ENCODE data around the gene GALE. TPM values are rescaled to one million over a fixed set of nuclear protein-coding genes. Genes with fewer than 3 reads are reported as not detected.

Gene GALE
- total and polyA plus RNA-seq, 7 donors: 7.8 to 208 (median 11.5) TPM

DNA sequence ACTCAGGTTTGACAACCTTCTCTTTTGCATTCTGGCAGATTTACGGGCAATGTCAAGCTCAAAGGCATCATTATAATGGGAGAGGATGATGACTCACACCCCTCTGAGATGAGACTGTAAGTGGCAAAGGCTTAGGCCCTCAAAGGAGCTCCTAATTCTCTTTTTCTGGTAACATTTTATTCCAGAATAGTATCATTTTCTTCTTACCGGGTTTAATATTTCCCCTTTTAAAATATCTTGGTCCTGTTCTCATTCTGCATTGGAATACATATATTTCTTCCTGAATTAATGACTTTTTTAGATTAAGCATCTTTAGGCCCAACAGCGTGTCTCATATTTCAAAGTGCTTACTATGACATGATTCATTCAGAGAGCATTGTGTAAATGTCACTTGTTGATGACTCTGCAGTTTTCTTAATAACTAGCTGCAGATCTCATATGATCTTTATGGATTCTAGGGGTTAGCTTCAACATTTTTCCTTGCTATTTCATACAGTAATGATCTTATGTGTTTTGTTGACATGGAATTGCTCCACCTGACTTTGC, 20.7 kb downstream of the GALE start:
- Histone ChIP-seq H3K27ac (no peak overlapping the region), H3K4me3 (no peak overlapping the region)
- intact Hi-C loops (cut with DNase I): loop anchor here (10.0 kb wide), 2 partner anchors 85 to 335 kb away; partner anchors contain the start of genes FUCA1 and MYOM3

DNA sequence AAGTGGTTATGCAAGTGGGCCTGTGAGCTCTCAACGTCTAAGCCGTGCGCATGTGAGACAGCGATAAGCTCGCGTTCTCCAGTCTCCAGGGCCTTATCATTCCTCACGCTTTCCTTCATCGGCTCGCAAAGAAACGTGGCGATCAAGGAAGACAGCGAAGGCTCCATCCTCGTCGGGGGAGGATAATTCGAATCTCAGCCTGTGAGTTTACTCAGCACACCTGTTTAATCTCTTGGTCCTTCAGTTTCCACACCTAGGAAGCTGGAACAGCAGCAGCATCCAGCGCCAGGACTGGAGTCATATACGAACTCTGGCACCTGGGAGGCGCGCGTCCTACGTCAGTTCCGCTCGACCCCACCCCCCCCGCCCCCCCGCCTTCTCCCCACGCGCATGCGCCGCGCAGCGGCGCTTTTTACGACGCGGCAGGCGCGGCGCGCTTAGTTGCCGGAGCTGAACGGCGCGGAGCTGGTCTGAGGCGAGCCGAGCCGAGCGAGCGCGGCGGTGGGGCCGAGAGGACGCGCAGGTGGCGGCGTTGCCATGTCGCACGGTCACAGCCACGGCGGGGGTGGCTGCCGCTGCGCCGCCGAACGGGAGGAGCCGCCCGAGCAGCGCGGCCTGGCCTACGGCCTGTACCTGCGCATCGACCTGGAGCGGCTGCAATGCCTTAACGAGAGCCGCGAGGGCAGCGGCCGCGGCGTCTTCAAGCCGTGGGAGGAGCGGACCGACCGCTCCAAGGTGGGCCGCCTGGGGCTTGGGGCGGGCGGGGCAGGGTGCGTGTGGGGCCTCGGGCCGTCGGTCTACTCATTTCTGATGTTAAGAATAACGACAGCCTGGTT, 22.4 kb downstream of the GALE start, which contains the start of gene PITHD1:
Gene PITHD1 (plus strand): TSS at position 440 of the 836 bp plus-strand sequence. CDS start 98 bp downstream, at position 538.
- Histone ChIP-seq H3K36me3 (peaks cover 0 to 31% (median 0%) of the 10 kb centered on the region in 4 donors), H3K4me3 (peak within 1 kb of the TSS; percentile 60 to 100 (median 82)), H3K9me3 (no peaks in the 10 kb centered on the region), H3K27me3 (no peaks in the 10 kb centered on the region), H3K4me1 (peaks cover 0 to 36% (median 24%) of the 10 kb centered on the region in 4 donors), H3K27ac (peak within 1 kb of the TSS; percentile 80 to 96 (median 90))
- DNase-seq: peak; percentile 94
- WGBS, 2 donors: 0 to 1% methylated on average over 89 to 91 of the region's 91 CpGs
- peak; percentile 85 to 94 (median 93) for TF ChIP-seq POLR2AphosphoS5 (IDR thresholded peaks at IDR 0.05)
- TF ChIP-seq, protein P1, sequence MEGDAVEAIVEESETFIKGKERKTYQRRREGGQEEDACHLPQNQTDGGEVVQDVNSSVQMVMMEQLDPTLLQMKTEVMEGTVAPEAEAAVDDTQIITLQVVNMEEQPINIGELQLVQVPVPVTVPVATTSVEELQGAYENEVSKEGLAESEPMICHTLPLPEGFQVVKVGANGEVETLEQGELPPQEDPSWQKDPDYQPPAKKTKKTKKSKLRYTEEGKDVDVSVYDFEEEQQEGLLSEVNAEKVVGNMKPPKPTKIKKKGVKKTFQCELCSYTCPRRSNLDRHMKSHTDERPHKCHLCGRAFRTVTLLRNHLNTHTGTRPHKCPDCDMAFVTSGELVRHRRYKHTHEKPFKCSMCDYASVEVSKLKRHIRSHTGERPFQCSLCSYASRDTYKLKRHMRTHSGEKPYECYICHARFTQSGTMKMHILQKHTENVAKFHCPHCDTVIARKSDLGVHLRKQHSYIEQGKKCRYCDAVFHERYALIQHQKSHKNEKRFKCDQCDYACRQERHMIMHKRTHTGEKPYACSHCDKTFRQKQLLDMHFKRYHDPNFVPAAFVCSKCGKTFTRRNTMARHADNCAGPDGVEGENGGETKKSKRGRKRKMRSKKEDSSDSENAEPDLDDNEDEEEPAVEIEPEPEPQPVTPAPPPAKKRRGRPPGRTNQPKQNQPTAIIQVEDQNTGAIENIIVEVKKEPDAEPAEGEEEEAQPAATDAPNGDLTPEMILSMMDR (IDR thresholded peaks at IDR 0.05): no peak
- TF ChIP-seq POLR2A (IDR thresholded peaks at IDR 0.05): peak; percentile 22 to 39
- intact Hi-C loops (cut with DNase I): loop anchor here (10.0 kb wide), 2 partner anchors 87 to 337 kb away; partner anchors contain the start of genes FUCA1 and MYOM3

More for the DNA sequence above, 20.7 kb downstream of the GALE start:
- TF ChIP-seq EP300 (IDR thresholded peaks at IDR 0.05) (no peak), POLR2A (IDR thresholded peaks at IDR 0.05) (no peak), POLR2AphosphoS5 (IDR thresholded peaks at IDR 0.05) (no peak)
- TF ChIP-seq, protein P1 (IDR thresholded peaks at IDR 0.05): no peak
- WGBS, 2 donors: 69 to 79% methylated on average over 3 of the region's 3 CpGs
- Histone ChIP-seq H3K4me1 (peaks cover 0 to 36% (median 24%) of the 10 kb centered on the region in 4 donors), H3K9me3 (no peaks in the 10 kb centered on the region), H3K27me3 (no peaks in the 10 kb centered on the region), H3K36me3 (peaks cover 0 to 45% (median 3%) of the 10 kb centered on the region in 4 donors)
- no peak for DNase-seq

DNA sequence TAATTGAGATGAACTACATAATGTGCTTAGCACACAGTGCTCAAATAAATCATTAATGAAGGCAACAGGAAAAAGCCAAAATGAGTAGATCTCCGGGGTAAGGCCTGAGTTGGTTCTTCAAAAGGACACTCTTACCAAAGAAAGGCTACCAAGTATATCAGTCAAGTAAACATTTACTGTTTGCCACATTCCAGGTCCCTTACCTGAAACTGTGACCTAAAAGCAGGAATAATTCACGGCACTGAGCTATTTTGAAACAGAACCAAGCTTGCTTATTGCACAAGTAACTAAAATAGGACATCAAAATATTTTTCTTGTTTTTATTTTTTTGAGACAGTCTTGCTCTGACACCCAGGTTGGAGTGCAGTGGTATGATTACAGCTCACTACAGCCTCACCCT, 24.3 kb downstream of the GALE start:
- intact Hi-C loops (cut with DNase I): loop anchor here (10.0 kb wide), 2 partner anchors 89 to 339 kb away; partner anchors contain the start of genes FUCA1 and MYOM3
- no peak for DNase-seq

DNA sequence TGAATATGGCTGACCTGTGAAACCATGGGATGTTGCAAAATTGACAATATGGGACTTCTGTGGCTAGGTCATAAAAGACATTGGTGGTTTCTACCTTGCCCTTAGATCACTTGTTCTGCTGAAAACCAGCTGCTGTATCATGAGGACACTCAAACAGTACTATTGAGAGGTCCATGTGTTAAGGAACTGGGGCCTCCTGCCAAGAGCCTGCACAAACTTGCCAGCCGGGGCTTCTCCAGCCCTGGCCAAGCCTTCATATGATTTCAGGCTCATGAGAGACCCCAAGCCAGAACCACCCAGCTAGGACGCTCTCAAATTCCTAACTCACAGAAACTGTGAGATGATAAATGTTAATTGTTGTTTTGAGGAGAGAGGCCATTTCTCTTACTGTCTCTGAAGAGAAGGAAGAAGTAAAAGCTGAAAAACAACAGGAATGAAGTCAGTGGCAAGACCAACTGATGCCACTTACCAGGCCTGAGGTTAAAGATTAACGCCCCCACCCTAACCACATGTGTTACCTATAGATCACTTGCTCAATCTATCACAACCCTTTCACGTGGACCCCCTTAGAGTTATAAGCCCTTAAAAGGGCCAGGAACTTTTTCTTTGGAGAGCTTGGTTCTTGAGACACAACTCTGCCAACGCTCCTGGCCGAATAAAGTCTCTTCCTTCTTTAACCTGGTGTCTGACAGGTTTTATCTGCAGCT, 26.2 kb downstream of the GALE start:
- Histone ChIP-seq H3K36me3 (peaks cover 0 to 14% (median 0%) of the 10 kb centered on the region in 4 donors), H3K4me3 (no peak overlapping the region), H3K4me1 (peaks cover 0 to 32% (median 19%) of the 10 kb centered on the region in 4 donors), H3K27me3 (no peaks in the 10 kb centered on the region), H3K27ac (no peak overlapping the region), H3K9me3 (no peaks in the 10 kb centered on the region)
- intact Hi-C loops (cut with DNase I): loop anchor here (10.0 kb wide), 2 partner anchors 90 to 340 kb away; partner anchors contain the start of genes FUCA1 and MYOM3
- DNase-seq: no peak
- WGBS, 2 donors: 65 to 76% methylated on average over 6 of the region's 6 CpGs
- TF ChIP-seq EP300 (IDR thresholded peaks at IDR 0.05) (no peak), POLR2AphosphoS5 (IDR thresholded peaks at IDR 0.05) (no peak), POLR2A (IDR thresholded peaks at IDR 0.05) (no peak)
- TF ChIP-seq, protein P1 (IDR thresholded peaks at IDR 0.05): no peak

More for the DNA sequence above, 24.3 kb downstream of the GALE start:
- no peak overlapping the region for H3K27ac ChIP-seq
- 81 to 87% methylated on average over 2 of the region's 2 CpGs for WGBS, 2 donors
- H3K36me3 ChIP-seq: peaks cover 0 to 20% (median 0%) of the 10 kb centered on the region in 4 donors
- TF ChIP-seq POLR2AphosphoS5 (IDR thresholded peaks at IDR 0.05): no peak
- no peak for TF ChIP-seq EP300 (IDR thresholded peaks at IDR 0.05)
- TF ChIP-seq POLR2A (IDR thresholded peaks at IDR 0.05): no peak
- TF ChIP-seq, protein P1 (IDR thresholded peaks at IDR 0.05): no peak
- H3K9me3 ChIP-seq: no peaks in the 10 kb centered on the region
- no peak overlapping the region for H3K4me3 ChIP-seq
- H3K27me3 ChIP-seq: no peaks in the 10 kb centered on the region
- peaks cover 0 to 43% (median 26%) of the 10 kb centered on the region in 4 donors for H3K4me1 ChIP-seq
